GM21786 (cell line): ENCODE measurements around the gene THSD4.

Experiments
- ATAC-seq: cut with Tn5 transposase; IDR thresholded peaks from one replicate; pipeline ENCODE4 v1.9.1; 2021; ENCODE audit not compliant: unreplicated experiment

THSD4 gene

DNA sequence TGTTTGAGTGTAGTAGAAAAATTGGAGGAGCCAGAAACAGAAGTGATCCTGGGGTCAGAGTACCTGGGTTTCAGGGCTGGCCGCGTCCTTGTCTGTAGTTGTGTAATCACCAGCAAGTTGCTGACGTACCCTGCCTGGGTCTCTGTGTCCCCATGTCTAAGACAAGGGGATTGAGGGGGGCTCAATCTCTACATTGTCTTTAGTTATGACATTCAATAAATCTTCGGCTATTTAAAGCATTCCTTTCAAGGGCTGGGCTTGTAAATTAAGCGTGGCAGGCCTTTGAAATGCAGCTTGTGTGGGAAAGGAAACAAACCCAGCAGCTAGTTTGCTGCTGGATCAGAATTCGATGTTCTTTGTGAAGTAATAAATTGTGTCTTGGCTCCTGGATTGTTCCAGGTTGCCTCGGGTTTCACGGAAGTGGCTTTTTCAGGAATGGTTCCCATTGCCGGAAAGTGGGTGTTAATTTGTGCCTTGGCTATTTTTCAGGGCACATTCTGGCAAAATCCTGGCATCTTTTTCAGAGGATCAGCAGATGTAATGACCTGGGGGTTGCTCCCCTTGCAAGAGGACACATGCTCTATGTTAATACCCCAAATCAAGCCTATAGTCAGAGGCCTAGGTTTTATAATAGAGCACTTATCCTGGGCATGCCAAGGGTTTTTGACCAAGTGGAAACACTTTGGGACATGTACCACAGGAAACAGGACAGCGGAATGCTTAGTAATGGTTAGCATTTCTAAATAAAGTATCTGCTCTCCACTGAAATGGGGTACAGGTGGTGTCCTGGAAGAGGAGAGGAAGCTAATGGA, 400.3 kb downstream of the THSD4 start:
- ATAC-seq, result no peak

DNA sequence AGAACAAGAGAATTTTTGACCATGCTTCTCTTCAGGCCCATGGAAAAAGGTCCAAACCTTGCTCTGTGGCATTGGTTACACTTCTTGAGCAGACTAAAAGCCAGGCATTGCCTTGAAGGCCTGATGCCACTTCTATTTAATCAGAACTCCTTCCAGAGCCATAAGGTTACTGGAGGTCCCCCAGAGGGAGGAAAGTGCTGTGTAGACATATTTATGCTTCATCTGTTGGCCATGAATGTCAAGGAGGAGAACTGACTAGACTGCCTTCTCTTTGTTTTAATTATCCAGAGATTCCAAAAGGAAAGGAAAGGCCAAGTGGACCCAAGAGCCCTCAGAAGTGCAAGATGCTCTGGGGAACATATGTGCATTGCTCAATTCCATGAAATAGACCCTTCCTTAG, 402.5 kb downstream of the THSD4 start:
- ATAC-seq, result no peak

DNA sequence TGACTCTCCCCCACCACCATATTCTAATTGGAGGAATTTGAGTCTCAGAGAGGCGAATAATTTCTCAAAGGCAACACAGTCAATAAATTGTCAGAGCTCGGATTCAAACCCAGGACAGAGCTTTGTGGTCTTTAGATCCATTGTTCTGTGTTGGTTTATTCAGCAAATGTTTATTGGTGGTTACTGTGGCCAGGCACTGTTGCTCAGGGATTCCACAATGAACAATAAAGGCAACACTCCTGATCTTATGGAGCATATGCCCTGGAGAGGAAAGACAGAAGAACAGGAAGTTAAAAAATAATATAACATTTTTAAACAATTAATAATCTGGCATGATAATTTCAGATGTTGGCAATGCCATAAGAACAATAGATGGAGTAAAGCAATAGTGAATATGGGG, 403.4 kb downstream of the THSD4 start:
- ATAC-seq, result no peak

DNA sequence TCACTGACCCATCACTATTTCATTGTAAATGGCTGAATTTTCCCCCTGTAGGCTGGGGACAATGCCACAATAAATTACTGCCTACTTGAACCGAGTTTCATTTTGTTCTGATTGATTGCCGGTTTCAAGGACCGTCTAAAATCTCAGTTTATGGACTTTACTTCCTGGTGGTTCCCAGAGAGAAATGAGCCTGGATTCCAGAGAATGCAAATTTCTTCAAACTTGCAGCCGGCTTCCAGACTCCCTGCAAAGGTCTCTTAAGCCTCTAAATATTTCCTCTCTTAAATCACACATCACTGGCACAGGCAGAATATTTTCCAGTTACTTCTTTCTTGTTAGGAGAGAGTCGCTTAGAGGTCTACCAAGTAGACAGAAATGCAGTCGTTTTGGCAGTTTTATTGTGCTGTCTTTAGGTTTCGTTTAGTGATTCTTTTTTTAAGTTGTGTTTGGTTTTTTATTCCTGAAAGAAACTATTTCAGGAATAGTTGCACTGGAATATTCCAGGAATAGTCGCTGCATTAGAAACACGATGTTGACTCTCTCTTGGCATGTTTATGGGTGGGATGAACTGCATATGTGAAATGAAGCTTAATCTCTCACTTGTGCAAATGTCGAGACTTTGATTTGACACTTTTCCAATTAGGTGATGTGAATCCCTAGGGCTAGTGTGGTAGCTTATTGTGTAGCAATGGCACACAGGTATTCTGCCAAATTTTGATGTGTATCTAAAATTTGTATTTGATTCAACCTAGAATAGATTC, 411.0 kb downstream of the THSD4 start:
- no peak for ATAC-seq

DNA sequence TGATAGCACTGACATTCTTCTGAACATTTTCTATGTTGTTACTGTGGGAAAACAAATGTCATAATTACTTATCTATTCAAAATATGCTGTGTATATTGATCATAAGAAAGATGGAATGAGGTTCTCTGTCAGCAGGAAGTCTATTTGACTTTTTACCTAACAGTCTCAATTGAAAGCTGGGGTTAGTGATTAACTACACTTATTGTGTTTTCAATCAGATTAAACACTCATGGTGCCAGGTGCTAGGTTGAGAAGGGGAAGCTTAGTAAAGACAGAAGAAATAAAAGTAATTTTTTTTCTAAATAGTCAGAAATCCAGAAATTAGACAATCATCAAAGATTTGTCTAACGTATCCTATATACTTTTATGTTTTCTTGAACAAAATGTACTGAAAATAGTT, 414.1 kb downstream of the THSD4 start:
- no peak for ATAC-seq

DNA sequence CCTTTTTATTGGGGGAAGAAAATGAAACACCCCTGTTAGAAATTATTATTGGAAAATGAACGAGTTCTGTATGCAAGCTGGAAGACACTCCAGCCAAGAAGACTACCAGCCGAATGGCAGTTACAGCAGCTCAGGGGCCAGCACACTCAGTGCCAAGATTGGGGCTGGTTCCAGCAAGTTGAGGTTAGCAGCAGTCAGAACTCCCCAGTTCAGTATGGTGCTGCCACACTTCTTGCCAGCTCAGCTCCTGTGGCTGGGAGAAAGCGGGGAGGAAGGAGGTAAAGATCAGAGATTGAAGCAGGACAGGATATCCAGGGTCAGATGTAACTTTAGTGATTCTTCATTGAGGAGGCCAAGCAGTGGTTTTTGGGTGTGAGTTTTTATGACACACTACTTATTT, 414.8 kb downstream of the THSD4 start:
- no peak for ATAC-seq

DNA sequence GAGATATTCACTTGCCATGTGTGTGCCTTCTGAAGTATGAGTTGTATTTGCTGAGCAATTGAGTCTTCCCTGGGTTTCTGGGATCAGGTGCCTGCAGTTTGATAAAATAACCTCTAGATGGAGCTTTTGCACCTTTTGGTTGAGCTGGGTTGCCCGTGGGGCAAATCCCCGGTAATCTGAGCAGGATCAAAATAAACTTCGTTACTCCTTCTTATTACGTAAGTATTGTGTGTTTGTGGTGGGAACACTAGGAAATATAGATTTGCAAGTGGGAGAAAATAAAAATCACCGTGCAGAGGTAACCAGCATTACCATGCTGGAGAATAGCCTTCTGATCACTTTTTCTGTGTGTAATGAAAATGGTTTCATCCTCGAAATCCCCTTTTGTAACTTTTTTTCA, 417.7 kb downstream of the THSD4 start:
- ATAC-seq, result no peak

DNA sequence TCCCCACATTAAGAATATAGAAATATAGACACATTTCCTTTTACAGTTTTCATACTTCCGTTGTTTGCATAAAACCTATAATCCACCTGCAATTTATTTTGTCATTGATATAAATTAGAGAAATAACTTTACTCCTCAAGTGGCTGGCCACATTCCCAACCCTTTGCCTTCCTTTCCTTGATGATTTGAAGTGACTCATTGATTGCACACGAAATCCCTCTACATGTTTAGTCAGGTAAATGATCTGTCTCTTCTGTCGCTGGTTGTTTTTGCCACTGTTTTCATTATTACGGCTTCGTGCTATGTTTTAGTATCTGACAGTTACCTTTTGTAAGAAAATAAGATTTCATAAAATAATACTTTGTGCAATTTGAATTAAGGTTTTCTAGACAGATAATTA, 422.9 kb downstream of the THSD4 start:
- ATAC-seq, result no peak

DNA sequence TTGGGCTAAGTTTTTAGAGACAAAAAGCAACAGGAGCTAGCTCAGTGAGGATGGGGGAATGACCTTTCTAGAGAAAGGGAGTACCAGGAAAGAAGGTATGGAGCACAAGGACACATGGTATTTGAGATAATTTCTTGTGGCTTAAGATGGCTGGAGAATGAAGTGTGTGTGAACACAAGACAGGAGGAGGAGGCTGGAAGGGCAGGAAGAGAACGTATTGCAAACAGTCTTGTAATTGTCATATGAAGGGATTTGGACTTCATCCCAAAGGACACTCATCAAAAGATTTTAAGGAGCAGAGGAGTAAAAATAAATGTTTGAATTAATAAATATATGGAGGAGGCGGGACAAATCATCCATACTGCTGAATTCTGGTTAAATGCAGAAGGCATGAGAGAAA, 426.5 kb downstream of the THSD4 start:
- no peak for ATAC-seq

DNA sequence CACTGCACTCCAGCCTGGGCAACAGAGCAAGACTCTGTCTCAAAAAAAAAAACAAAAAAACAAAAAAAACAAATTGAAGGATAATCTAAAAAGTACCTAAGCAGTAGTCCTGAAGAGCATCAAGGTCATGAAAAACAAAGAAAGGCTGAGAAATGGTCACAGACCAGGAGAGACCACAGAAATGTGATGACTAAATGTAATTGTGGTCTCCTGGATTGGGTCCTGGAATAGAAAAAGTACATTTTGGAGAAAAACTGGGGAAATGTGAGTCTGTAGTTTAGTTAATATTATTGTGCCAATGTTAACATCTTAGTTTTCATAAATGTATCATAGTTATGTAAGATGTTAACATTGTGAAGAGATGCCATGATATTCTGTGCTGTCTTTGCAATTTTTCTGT, 427.6 kb downstream of the THSD4 start:
- no peak for ATAC-seq

DNA sequence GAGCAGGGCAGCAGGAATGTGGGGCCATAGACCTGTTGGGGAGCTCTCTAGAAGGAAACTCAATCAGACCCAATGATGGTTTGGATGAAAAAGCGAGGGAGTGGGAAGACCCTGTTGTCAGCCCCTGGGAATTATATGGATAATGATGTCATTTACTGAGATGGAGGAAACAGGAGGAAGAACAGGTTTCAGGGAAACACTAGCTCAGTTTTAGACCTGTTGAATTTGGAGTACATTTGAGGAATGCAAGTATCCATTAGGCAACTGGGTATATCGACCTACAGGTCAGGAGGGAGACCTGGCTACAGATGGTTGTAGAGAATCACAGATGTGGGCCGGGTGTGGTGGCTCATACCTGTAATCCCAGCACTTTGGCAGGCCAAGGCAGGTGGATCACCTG, 428.1 kb downstream of the THSD4 start:
- ATAC-seq, result no peak

DNA sequence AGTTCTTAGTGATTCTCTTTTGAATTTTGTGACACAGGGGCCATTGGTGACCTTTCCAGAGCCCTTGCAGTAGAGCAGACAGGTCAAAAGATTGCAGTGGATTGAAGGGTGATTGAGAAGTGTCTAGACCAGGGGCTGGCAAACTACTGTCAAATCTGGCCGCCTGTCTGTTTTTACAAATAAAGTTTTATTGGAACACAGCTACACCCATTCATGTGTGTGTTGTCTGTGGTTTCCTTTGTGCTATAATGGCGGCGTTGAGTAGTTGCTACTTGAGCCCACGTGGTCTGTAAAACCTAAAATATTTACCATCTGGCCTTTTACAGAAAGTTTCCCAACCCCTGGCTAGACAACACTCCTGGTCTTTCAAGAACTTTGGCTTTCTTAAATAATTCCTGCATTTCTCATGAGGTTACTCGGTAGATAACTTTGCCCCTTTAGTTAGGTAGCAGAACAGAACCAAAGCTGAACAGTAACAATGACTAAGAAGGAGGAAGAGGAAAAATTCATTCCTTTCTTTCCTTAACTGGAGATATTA, 430.0 kb downstream of the THSD4 start:
- no peak for ATAC-seq

DNA sequence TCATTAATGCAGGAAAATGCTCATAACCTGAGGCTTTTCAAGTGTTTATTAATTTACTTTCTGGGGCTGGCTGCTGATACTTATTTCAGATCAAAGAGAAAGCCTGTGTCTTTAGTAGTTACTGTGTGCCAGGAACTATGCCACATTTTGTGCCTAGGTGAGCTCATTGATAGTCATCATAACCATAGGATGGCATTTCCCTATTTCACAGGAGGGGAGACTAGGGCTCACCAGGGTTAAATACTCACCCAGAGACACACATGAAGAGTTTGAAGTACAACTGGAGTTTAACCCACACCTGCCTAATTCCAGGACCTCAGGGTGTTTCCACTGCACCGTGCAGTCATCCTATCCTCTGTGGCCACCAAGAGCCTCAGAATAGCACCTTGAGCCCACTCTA, 430.7 kb downstream of the THSD4 start:
- no peak for ATAC-seq

DNA sequence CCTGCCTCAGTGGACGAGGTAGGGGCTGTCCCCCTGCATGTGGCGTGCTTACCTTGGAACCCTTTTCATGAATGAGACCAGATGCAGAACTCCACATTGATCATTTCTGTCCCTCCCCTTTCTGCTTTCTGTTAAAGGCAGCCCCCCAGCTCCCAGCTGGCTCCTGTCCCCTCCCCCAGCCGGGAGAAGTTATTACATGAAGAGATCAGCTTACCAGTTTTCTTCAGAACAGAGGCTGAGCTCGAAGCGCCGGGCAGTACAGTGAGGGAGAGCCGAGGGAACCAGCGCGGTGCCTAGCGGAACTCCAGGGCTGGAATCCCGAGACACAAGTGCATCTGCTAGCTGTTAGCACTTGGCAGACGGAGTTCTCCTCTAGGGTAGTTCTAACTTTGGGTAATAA, 431.7 kb downstream of the THSD4 start:
- no peak for ATAC-seq

DNA sequence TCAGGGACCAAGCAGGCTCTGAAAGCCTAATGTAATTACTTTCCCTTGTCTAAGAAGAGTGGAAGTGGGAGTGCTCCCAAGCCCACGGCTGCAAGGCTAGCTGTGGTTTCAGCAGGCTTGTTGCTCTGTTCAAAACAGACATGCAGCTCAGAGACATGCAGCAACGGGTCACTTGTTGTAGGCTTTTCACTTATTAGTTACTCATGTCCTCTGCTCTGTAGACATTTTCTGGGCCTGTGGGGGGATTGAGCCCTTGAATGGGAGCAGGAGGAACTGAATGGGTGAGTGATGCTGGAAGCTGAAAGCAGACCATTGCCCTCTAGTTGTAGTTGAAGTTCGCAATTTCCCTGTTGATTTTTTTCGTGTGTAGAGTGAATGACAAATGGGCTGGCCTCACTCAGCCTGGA, 433.1 kb downstream of the THSD4 start:
- no peak for ATAC-seq

DNA sequence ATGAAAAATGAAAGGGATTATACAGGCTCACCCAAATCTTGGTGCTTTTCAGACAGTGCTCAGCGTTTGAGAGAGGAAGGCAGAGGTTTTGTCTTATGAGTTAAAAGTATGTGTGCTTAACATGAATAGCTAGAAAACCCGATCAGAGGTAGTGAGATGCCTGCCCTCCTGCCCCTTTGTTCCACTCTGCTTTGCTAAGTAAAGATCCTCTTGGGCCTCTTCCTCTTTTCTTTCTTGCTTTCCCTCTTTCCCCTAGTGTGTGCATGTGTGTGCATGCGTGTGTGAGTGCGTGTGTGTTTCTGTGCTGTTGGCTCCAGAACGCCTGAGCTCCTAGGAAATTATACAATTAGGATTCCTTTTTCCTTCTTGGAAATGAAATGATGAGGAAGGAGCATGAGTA, 433.8 kb downstream of the THSD4 start:
- no peak for ATAC-seq

DNA sequence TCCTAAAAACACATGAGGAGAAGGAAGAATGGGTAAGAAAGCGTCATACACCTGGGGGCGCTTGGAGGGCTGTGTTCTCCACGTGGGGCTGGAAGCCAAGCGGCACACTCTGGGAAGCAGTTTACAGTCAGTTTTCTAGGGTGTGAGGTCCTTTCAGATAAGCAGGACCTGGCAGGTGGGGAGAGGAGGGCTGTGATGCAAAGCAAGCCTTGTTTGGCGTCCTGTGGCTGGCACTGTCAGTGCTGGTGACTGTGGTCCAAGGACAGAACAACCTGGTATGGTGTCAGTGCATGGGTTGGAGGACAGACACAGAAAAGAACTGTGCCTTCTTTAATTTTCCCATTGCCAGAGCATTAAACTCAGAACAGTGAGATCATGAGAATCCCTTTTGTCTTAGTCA, 434.4 kb downstream of the THSD4 start:
- no peak for ATAC-seq

DNA sequence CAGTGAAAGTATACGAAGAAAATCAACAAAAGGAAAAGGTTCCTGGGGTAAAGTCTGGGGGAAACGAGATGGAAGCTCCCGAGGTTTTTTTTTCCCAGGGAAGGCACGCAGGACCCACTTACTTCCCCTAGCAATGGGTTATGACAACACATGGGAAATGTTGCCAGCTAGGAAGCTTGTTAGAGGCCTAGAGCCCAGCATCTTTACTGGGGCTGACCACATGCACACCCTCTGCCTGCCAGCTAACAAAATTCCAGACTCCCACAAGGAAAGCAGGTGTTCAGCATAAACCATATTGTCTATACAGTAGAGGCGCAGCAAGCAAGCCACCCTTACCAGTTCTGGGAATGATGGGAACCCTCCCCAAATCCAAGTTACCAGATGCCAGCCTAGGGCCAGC, 436.3 kb downstream of the THSD4 start:
- ATAC-seq, result no peak

DNA sequence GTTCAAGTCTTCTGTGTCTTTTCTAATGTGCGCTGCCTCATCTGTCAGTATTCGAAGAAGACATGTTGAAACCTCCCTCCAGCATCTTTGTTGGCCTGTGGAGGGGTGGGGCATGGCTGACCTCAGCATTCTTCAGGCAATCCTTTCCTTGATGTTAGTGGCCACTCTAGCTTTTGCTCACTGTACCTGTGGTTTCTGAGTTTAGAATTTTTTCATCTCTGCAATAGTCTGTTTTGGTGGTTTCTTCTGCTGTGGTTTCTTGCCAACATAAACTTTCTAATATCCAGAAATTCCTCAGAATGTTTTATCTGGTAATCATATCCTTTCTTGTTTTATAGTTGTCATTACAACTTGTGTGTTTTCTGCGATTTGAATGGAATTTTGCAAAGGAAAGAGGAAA, 443.8 kb downstream of the THSD4 start:
- no peak for ATAC-seq

DNA sequence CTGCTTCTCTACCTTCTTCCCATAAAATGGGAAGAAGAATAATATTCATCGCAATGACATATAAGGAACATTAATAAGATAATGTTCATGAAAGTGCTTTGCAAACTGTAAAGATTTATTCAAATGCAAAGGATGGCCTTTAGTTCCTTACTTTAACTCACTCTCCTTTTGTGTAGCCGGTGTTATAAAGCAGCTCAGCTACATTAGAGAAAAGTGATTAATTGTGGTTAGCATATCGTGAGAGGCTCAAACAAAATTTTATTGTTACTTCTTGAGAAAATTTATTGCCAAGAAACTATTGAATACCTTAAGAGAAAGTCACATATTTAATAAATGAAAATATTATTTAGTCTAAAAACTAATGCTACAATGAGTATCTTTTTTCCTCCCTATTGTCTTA, 444.3 kb downstream of the THSD4 start:
- no peak for ATAC-seq

DNA sequence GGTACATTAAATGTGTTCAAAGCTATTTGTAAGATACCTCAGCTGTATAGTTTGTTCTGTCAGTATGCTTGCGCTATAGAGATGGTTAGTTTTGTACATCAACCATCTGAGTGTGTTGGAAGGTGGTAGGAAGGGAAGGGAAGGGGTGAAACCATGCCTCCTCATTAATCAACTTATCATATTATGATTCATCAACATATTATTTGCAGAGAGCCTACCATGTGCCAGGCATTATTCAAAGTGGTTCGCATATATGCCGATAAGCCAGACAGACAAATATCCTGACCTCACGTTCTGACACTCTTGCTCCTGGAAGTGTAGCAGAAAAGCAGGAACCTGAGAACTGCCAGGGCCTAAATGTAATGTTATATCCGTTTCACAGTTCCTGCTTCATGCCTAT, 447.0 kb downstream of the THSD4 start:
- ATAC-seq, result no peak

DNA sequence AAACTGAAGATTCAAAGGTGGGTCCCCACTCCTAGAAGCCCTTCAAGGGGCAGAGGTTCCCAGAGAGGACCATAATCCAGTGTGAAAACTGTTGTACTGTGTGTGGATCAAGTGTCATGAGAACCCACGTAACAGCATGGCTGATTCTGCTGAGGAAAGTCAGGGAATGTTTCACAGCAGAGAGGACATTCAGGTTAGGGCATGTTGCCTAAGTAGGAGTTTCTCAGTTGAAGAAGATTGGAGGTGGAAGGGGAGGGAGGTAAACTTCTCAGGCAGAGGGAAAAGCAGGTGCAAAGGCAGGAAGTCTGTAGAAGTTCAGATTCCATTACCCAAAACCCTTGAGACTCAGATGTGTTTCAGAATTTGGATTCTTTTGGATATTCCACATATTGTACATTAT, 448.9 kb downstream of the THSD4 start:
- ATAC-seq, result no peak
